Breast epithelium (tissue), 4 donors: ENCODE results near the gene COL23A1. TPM values are rescaled to one million over a fixed set of nuclear protein-coding genes. Genes with fewer than 3 reads are reported as not detected.

Source experiments
- DNase-seq, 2 donors: peaks; one replicate each; pipeline ENCODE4 v3.0.0-alpha.2; 2019; ENCODE audit warnings: low spot score in 2 of 2
- H3K27ac ChIP-seq, 2 donors: fragments of 200-600 bp; sonication (generic) in 1 of 2; one replicate each; pipeline ENCODE4 v1.5.1; 2016 to 2019; ENCODE audit warnings: mild to moderate bottlenecking in 1 of 2
- H3K27me3 ChIP-seq, 2 donors: fragments of 200-600 bp; sonication (generic) in 1 of 2; one replicate each; pipeline versions ENCODE4 v1.5.1 to v1.6.0; 2017 to 2019; ENCODE audit warnings: control low read depth in 1 of 2, mild to moderate bottlenecking in 1 of 2
- H3K36me3 ChIP-seq: fragments of 200-600 bp; one replicate; pipeline ENCODE4 v1.5.1; 2019
- H3K4me1 ChIP-seq, 2 donors: fragments of 200-600 bp; sonication (generic); one replicate each; pipeline ENCODE4 v1.5.1; 2016 to 2019; ENCODE audit warnings: control low read depth in 1 of 2
- H3K4me3 ChIP-seq, 3 donors: fragments of 200-600 bp; sonication (generic); 1 replicate in 2 of 3; 2 replicates in 1 of 3; pipeline ENCODE4 v1.5.1; 2016 to 2019; ENCODE audit warnings: mild to moderate bottlenecking in 3 of 3, moderate library complexity in 2 of 3
- H3K9me3 ChIP-seq, 2 donors: fragments of 200-600 bp; sonication (generic) in 1 of 2; one replicate each; pipeline ENCODE4 v1.5.1; 2016 to 2019; ENCODE audit warnings: control low read depth in 1 of 2
- POLR2A ChIP-seq: fragments of 450-650 bp; IDR thresholded peaks from one replicate; pipeline ENCODE4 v1.6.1; 2016; ENCODE audit warnings: antibody characterized with exemption, mild to moderate bottlenecking, moderate library complexity
- POLR2AphosphoS5 ChIP-seq, 3 donors: sonication (generic); formaldehyde crosslinking; IDR thresholded peaks; one replicate each; pipeline ENCODE4 v1.6.1; 2017; ENCODE audit warnings: antibody characterized with exemption in 3 of 3
- intact Hi-C: fragments of 100-400 bp; cut with DNase I; formaldehyde crosslinking; loops from one replicate; pipeline ENCODE4 v1.15.1; 2023; ENCODE audit warnings: low total_unique reads
- total RNA-seq, 3 donors: library from RNA; depleted of rRNA; stranded (reverse); fragments of >200 nt; gene quantifications; one replicate each; pipeline ENCODE4 v1.1.0, GENCODE V29; 2016
- TF ChIP-seq, protein P1 (sequence below), 3 donors: fragments of 450-650 bp; IDR thresholded peaks; one replicate each; pipeline ENCODE4 v1.5.1; 2016 to 2017; ENCODE audit warnings: antibody characterized with exemption in 3 of 3, mild to moderate bottlenecking in 3 of 3, moderate library complexity in 3 of 3

COL23A1 gene
- total RNA-seq, 3 donors from 2014 or later = 0.32 to 3.3 (median 2.6) TPM

DNA sequence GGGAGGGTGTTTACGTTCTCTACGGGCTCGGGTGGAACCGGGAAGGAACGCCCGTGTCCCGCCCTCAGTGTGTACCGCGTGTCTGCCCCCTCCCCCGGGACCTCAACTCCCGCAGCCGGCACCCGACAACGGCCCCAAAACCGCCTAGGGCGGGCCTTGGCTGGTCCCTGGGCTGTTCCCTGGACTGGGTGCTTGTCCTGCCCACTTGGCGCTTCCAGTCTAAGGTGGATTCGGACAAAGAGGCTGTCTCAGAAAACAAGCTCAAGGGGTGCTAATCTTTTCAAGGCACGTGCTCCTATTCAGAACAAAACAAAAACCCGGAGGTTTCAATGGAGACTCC, 37.0 kb upstream of the COL23A1 start:
- no peaks in the 10 kb centered on the region for H3K9me3 ChIP-seq
- peaks cover 0 to 5% of the 10 kb centered on the region in 2 donors for H3K4me1 ChIP-seq
- no peaks in the 10 kb centered on the region for H3K36me3 ChIP-seq
- H3K4me3 ChIP-seq = peak overlapping the region; percentile 71 to 98 (median 87)
- no peaks in the 10 kb centered on the region for H3K27me3 ChIP-seq
- TF ChIP-seq POLR2AphosphoS5 (IDR thresholded peaks at IDR 0.05) = no peak
- TF ChIP-seq POLR2A = no peak
- TF ChIP-seq, protein P1, sequence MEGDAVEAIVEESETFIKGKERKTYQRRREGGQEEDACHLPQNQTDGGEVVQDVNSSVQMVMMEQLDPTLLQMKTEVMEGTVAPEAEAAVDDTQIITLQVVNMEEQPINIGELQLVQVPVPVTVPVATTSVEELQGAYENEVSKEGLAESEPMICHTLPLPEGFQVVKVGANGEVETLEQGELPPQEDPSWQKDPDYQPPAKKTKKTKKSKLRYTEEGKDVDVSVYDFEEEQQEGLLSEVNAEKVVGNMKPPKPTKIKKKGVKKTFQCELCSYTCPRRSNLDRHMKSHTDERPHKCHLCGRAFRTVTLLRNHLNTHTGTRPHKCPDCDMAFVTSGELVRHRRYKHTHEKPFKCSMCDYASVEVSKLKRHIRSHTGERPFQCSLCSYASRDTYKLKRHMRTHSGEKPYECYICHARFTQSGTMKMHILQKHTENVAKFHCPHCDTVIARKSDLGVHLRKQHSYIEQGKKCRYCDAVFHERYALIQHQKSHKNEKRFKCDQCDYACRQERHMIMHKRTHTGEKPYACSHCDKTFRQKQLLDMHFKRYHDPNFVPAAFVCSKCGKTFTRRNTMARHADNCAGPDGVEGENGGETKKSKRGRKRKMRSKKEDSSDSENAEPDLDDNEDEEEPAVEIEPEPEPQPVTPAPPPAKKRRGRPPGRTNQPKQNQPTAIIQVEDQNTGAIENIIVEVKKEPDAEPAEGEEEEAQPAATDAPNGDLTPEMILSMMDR (IDR thresholded peaks at IDR 0.05) = no peak
- no peak for DNase-seq
- intact Hi-C loops = loop anchor here (5.0 kb wide), 1 partner anchor 1535 kb away; no protein-coding TSS in a partner anchor
- peak overlapping the region; percentile 98 for H3K27ac ChIP-seq

DNA sequence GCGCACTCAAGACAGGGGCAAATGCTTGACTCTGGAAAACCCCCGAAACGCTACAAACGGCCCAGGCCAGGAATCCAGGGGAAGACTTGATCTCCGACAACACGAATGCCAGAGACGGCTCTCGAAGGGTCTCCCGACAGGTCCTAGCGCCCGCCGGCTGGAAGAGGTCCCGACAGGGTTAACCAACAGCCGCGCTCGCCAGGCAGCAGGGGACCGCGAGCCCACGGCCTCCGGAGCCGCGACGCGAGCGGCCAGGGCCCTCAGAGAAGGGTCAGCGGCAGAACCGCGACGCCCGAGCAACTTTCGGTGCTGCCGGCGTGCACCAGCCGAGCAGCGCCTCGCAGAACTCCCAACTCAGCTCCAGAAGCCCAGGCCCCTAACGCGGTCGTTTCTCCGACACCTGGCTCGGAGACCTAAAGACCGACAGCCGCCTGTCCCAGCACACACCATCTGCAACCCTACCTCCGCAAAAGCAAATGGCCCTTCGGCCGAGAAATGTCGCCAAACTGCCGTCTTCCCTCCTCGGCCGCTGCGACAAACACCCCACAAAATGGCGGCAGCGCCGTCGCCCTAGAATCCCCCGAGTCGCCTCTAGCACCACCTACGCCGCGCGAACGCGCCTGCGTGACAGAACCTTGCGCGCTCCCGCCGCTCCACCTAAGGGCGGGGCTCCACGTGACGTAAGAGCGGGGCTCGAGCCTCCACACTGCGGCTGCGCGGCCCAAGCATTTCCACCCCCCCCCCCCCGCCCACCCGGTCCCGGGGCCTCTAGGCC, 36.5 kb upstream of the COL23A1 start, which contains the start of gene CLK4:
Gene CLK4 (minus strand): TSS at position 567 of the 775 bp plus-strand sequence. CDS start 3,634 bp downstream, outside the sequence.
- Histone ChIP-seq H3K27me3 (no peaks in the 10 kb centered on the region), H3K4me3 (peak within 1 kb of the TSS; percentile 71 to 98 (median 87)), H3K27ac (peak within 1 kb of the TSS; percentile 98), H3K9me3 (no peaks in the 10 kb centered on the region), H3K4me1 (peaks cover 0 to 5% of the 10 kb centered on the region in 2 donors), H3K36me3 (peaks cover 1% of the 10 kb centered on the region)
- peak; percentile 68 to 93 (median 86) for TF ChIP-seq POLR2AphosphoS5 (IDR thresholded peaks at IDR 0.05)
- TF ChIP-seq, protein P1 (IDR thresholded peaks at IDR 0.05) = no peak
- peak; percentile 56 for TF ChIP-seq POLR2A
- intact Hi-C loops = loop anchor here (5.0 kb wide), 1 partner anchor 1534 kb away; no protein-coding TSS in a partner anchor
- peak; percentile 94 to 95 for DNase-seq

DNA sequence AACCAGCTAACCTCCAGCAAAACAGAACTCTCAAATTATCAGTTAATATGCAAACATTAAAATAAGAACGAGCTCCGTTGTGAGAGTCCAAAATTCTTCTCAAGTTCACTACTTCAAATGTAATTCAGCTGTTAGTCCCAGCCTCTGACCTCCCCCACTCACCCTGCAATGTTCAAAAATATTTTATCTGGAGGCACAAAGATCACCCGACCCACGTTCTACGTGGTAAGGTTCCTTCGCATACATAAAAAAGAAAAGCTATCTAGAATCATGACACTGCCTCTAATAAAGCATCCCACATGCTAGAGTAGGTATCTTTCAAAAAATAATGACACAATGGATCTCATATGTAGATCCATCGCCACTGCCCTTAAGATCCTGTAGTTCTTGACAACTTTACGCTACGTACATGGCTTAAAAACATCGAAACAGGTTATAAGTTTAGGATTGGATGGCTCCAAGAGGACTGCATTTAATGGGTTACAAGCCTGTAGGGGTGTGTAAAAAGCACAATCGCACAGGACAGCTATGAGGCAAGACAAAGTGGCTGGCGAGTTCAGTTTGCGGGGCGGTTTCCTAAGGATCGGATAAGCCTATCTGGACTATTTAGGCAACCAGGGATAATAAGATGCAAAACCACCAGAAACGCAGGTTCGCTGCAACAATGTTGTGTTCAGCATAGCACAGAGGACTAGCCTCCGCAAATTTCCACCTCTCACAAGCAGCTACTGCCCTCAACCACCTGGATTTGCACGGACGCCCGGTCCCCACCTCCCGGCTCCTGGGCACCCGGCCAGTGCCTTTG, 35.7 kb upstream of the COL23A1 start:
- DNase-seq = no peak
- Histone ChIP-seq H3K36me3 (peaks cover 4% of the 10 kb centered on the region), H3K27me3 (no peaks in the 10 kb centered on the region), H3K9me3 (no peaks in the 10 kb centered on the region), H3K4me1 (peaks cover 0 to 5% of the 10 kb centered on the region in 2 donors), H3K4me3 (peak overlapping the region; percentile 71 to 98 (median 87)), H3K27ac (peak overlapping the region; percentile 98)
- TF ChIP-seq POLR2A (no peak), POLR2AphosphoS5 (IDR thresholded peaks at IDR 0.05) (no peak)
- TF ChIP-seq, protein P1 (IDR thresholded peaks at IDR 0.05) = no peak
- intact Hi-C loops = loop anchor here (5.0 kb wide), 1 partner anchor 1534 kb away; no protein-coding TSS in a partner anchor

DNA sequence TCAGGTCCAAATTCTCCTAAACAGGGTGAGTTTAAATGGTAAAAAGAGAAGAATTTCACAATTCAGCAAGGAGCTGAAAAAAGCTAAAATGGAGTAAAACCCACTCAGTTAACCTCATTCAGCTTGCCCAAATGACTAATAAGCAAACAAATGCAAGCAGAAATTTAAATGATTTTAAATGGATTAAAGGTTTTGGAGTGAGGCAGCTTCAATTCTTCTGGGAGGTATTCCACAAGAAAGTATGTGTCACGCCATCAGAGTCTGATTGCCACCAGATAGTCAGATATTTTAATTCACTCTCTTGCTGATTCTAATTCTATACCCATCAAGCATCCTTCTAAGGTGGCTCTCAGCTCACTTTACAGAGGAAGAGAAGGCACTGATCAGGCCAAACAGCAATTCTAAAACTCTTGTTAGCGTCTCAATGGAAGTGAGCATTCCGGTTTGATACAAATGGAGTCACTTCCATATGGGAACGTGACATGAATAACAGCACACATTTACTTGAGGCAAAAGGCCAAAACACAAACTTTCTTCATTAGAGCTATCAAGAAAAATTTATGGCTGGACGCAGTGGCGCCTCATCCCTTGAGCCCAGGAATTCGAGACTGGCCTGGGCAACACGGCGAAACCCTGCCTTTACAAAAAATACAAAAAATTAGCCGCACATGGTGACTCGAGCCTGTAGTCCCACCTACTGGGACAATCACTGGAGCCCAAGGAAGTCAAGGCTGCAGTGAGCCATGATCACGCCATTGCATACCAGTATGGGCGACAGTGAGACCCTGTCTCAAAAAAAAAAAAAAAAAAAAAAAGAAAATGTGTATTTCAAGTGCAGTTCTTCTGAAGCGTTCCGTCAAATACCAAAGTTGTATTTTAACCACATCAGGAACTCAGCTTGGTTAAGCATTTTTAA, 34.7 kb upstream of the COL23A1 start:
- intact Hi-C loops = loop anchor here (5.0 kb wide), 1 partner anchor 1533 kb away; no protein-coding TSS in a partner anchor
- Histone ChIP-seq H3K27ac (no peak overlapping the region), H3K27me3 (no peaks in the 10 kb centered on the region), H3K36me3 (peaks cover 4% of the 10 kb centered on the region), H3K9me3 (no peaks in the 10 kb centered on the region), H3K4me3 (peak overlapping the region; percentile 71 to 98 (median 87)), H3K4me1 (peaks cover 0 to 5% of the 10 kb centered on the region in 2 donors)
- no peak for DNase-seq
- no peak for TF ChIP-seq POLR2A
- TF ChIP-seq, protein P1 (IDR thresholded peaks at IDR 0.05) = no peak
- TF ChIP-seq POLR2AphosphoS5 (IDR thresholded peaks at IDR 0.05) = no peak
